ENCODE measurements around the gene PRMT3.
"Not testable (repeated sequence)": the region's sequence is repeated elsewhere in the genome, so short reads cannot be mapped to it uniquely, and the experiment has no call there.

PRMT3 gene

GRCh38 chr11:20547411-20547810, 159.9 kb downstream of the PRMT3 start:
- H3K4me3 ChIP-seq (replicated peaks; ENCODE audit: low read depth, low read length) = no peak overlapping the region
- TF ChIP-seq, protein P1, sequence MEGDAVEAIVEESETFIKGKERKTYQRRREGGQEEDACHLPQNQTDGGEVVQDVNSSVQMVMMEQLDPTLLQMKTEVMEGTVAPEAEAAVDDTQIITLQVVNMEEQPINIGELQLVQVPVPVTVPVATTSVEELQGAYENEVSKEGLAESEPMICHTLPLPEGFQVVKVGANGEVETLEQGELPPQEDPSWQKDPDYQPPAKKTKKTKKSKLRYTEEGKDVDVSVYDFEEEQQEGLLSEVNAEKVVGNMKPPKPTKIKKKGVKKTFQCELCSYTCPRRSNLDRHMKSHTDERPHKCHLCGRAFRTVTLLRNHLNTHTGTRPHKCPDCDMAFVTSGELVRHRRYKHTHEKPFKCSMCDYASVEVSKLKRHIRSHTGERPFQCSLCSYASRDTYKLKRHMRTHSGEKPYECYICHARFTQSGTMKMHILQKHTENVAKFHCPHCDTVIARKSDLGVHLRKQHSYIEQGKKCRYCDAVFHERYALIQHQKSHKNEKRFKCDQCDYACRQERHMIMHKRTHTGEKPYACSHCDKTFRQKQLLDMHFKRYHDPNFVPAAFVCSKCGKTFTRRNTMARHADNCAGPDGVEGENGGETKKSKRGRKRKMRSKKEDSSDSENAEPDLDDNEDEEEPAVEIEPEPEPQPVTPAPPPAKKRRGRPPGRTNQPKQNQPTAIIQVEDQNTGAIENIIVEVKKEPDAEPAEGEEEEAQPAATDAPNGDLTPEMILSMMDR (IDR thresholded peaks at IDR 0.05; ENCODE audit: low read depth, low read length, missing control alignments) = no peak
- no peak for DNase-seq (ENCODE audit: extremely low read depth, low read depth)

DNA sequence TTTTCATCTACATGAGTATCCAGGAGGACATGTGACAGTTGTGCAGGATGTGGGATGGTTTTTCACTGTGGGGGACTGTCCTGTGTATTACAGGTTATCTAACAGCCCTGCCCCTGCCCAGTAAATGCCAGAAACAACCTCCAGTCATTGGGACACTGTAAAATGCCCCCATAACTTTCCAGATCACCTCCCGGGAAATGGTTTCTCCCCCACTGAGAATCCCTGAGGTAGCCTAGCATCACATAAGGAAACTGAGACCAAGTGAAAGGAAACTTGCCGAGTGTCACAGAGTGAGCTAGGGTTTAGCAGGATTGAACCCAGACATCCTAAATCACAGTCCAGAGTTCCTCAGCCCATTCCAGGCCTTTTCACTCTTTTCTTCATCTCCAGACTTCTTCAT, 163.6 kb downstream of the PRMT3 start:
- DNase-seq (ENCODE audit: extremely low read depth, low read depth) = no peak
- TF ChIP-seq, protein P1 (IDR thresholded peaks at IDR 0.05; ENCODE audit: low read depth, low read length, missing control alignments) = no peak
- no peak overlapping the region for H3K4me3 ChIP-seq (replicated peaks; ENCODE audit: low read depth, low read length)

DNA sequence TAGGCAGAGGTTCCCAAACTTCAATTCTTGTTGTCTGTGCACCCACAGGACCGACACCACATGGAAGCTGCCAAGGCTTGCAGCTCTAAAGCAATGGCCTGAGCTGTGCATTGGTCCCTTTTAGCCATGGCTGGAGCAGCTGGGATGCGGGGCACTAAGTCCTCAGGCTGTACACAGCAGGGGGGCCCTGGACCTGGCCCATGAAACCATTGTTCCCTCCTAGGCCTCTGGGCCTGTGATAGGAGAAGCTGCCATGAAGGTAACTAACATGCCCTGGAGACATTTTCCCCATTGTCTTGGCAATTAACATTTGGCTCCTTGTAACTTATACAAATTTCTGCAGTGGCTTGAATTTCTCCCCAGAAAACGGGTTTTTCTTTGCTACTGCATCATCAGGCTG, 168.3 kb downstream of the PRMT3 start:
- H3K4me3 ChIP-seq (replicated peaks; ENCODE audit: low read depth, low read length) = no peak overlapping the region
- no peak for DNase-seq (ENCODE audit: extremely low read depth, low read depth)
- TF ChIP-seq, protein P1 (IDR thresholded peaks at IDR 0.05; ENCODE audit: low read depth, low read length, missing control alignments) = no peak

GRCh38 chr11:20556396-20556795, 168.9 kb downstream of the PRMT3 start:
- not testable (repeated sequence) for H3K4me3 ChIP-seq (replicated peaks; ENCODE audit: low read depth, low read length); DNase-seq (ENCODE audit: extremely low read depth, low read depth)

DNA sequence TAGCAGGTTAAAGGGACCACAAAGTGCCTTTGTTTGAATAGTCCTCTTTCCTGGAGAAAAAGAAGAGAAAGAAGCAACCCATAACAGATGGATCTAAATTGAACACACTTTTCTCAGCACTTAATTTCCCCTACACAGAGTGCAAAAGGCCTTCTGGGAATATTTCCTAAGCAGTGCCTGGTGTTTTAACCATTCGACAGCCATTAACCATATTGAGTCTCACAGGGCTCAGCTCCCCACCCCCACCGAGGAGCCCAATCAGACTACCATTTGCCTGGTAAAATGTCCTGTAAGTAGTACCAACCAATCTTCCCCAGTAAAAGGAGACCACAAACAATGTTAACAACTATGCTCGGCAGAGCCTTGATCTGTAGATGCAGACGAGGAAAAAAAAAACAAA, 171.2 kb downstream of the PRMT3 start:
- TF ChIP-seq, protein P1 (IDR thresholded peaks at IDR 0.05; ENCODE audit: low read depth, low read length, missing control alignments) = no peak
- no peak for DNase-seq (ENCODE audit: extremely low read depth, low read depth)
- no peak overlapping the region for H3K4me3 ChIP-seq (replicated peaks; ENCODE audit: low read depth, low read length)
